SK-N-SH treated with all-trans-retinoic acid at 6 μM for 48 hours (cell line): ENCODE measurements around the gene CBFA2T3.

Source experiments
- BACH2 ChIP-seq: fragments of 250-450 bp; sonication (Bioruptor Pico); IDR thresholded peaks from 2 replicates; pipeline ENCODE4 v1.9.0; 2021; ENCODE audit warnings: mild to moderate bottlenecking, borderline replicate concordance
- CREB5 ChIP-seq: fragments of 250-450 bp; sonication (Bioruptor Pico); IDR thresholded peaks from 2 replicates; pipeline ENCODE4 v1.5.1; 2020; ENCODE audit warnings: low read depth, mild to moderate bottlenecking, moderate library complexity
- POU6F1 ChIP-seq: fragments of 250-450 bp; sonication (Bioruptor Pico); IDR thresholded peaks from 2 replicates; pipeline ENCODE4 v1.8.0; 2021; ENCODE audit warnings: low read depth, mild to moderate bottlenecking, moderate library complexity, borderline replicate concordance
- RARB ChIP-seq: fragments of 250-450 bp; sonication (Bioruptor Pico); IDR thresholded peaks from 2 replicates; pipeline ENCODE4 v1.8.0; 2021; ENCODE audit warnings: mild to moderate bottlenecking, moderate library complexity
- SNAI2 ChIP-seq: fragments of 250-450 bp; sonication (Bioruptor Pico); IDR thresholded peaks from 2 replicates; pipeline ENCODE4 v1.5.0; 2020; ENCODE audit warnings: mild to moderate bottlenecking, moderate library complexity
- TCF4 ChIP-seq: fragments of 250-450 bp; sonication (Bioruptor Pico); IDR thresholded peaks from 2 replicates; pipeline ENCODE4 v1.8.0; 2021; ENCODE audit warnings: mild to moderate bottlenecking, moderate library complexity, borderline replicate concordance
- ZFP30 ChIP-seq: fragments of 450-650 bp; formaldehyde crosslinking; IDR thresholded peaks from 2 replicates; pipeline ENCODE4 v1.5.0; 2022; ENCODE audit warnings: mild to moderate bottlenecking, moderate library complexity
- ZNF70 ChIP-seq: fragments of 450-650 bp; formaldehyde crosslinking; IDR thresholded peaks from 2 replicates; pipeline ENCODE4 v1.5.0; 2020; ENCODE audit warnings: mild to moderate bottlenecking, moderate library complexity

GRCh38 chr16:89019511-89019910, 42.5 kb upstream of the CBFA2T3 start:
- TF ChIP-seq SNAI2 (CRISPR knock-in tag) = no peak
- TF ChIP-seq BACH2 (CRISPR knock-in tag) = no peak
- no peak for TF ChIP-seq ZNF70
- no peak for TF ChIP-seq ZFP30 (CRISPR knock-in tag)
- no peak for TF ChIP-seq RARB (CRISPR knock-in tag)
- TF ChIP-seq CREB5 (CRISPR knock-in tag) = no peak
- no peak for TF ChIP-seq TCF4
- TF ChIP-seq POU6F1 (CRISPR knock-in tag) = no peak
